ENCODE results near the gene NFIX. TPM values are rescaled to one million over a fixed set of nuclear protein-coding genes. Genes with fewer than 3 reads are reported as not detected.
A peak's percentile ranks its signal among the peaks of the same experiment; 100 is the strongest.

Gene NFIX
- total and polyA plus RNA-seq, 2 of the 13 experiments (the other 11 are each of a cell fraction or from before 2014, with no cell fraction given) = 3.4 to 5.4 TPM

GRCh38 chr19:12945479-12946091 is 49.7 kb upstream of the NFIX start, which contains the start of gene RAD23A (continued):
- 0 out of 2 replicates have a peak, but pooled peaks have one; percentile 44 for TF ChIP-seq ZNF362 (CRISPR knock-in tag; IDR thresholded peaks at IDR 0.05; ENCODE audit: borderline replicate concordance)
- TF ChIP-seq ARNT (IDR thresholded peaks at IDR 0.05) = no peak
- TF ChIP-seq GATAD2A (CRISPR knock-in tag; IDR thresholded peaks at IDR 0.05) = peak; percentile 58
- TF ChIP-seq ZSCAN5A (CRISPR knock-in tag; IDR thresholded peaks at IDR 0.05; ENCODE audit: borderline replicate concordance) = no peak
- no peak for TF ChIP-seq HIC2 (CRISPR knock-in tag; IDR thresholded peaks at IDR 0.05; ENCODE audit: low read depth)
- peak; percentile 30; the same call in 1 of the 2 replicates for TF ChIP-seq ZBTB3 (CRISPR knock-in tag; IDR thresholded peaks at IDR 0.05; ENCODE audit: borderline replicate concordance, low read depth)
- TF ChIP-seq AHR (CRISPR knock-in tag; IDR thresholded peaks at IDR 0.05) = peak; percentile 87
- 0 out of 2 replicates have a peak, but pooled peaks have one; percentile 30 for TF ChIP-seq PCBP1 (IDR thresholded peaks at IDR 0.05; ENCODE audit: borderline replicate concordance, low read depth, low read length)
- TF ChIP-seq ZSCAN9 (CRISPR knock-in tag; IDR thresholded peaks at IDR 0.05; ENCODE audit: borderline replicate concordance) = peak; percentile 55; the same call in 1 of the 2 replicates
- peak; percentile 67 for TF ChIP-seq TEAD3 (CRISPR knock-in tag; optimal IDR thresholded peaks at IDR 0.05; ENCODE audit: borderline replicate concordance)
- peak; percentile 93 for TF ChIP-seq THAP11 (CRISPR knock-in tag; IDR thresholded peaks at IDR 0.05)
- no peak for TF ChIP-seq EEA1 (CRISPR knock-in tag; IDR thresholded peaks at IDR 0.05; ENCODE audit: borderline replicate concordance)
- no peak for TF ChIP-seq ZBTB33 (CRISPR knock-in tag; IDR thresholded peaks at IDR 0.05)
- TF ChIP-seq ZNF558 (CRISPR knock-in tag; IDR thresholded peaks at IDR 0.05; ENCODE audit: borderline replicate concordance) = no peak
